ENCODE results near the gene CLDN7.

The CLDN7 gene

DNA sequence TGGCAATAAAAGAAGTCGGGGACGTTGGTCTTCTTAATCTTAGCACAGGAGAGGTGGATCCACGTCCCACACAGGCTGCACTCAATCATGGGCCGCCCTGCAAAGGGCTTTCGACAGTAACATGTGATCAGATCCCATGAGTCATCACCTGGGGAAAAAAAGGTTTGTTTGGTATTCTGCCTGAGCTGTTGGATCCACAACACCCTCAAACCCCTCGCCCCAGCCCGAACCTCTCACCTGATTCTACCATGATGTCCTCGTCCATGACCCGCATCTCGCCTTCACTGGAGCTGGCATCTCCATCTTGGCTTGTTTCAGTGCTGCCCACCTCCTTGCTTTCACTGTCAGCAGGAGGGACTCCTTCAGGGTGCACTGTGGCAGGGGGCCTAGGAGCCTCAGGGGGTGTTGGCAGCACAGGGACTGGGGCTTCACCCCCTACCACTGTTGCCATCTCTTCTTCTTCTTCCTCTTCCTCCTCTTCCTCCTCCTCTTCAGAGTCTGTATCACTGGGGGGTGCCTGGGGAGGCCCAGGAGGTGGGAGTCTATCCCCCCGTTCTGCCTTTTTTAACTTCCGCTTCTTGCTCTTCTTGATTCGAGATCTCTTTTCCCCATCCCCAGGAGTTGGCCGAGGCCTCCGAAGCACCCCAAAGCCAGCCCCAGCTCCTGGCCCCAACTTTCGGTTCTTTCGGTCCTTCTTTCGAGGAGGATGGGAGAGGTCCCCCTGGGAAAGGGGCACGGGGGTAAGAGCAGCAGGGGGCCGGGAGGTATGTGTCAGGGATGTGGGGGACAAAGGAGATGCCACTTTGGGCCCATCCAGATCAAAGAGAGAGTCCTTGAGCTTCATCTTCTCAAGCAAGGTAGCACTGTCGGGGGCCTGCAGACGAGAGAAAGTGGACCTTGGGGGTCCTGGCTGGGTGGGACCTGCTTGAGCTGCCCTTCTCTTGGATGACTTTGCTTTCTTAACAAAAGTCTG is 26.3 kb downstream of the CLDN7 start:
- DNase-seq: no peak

DNA sequence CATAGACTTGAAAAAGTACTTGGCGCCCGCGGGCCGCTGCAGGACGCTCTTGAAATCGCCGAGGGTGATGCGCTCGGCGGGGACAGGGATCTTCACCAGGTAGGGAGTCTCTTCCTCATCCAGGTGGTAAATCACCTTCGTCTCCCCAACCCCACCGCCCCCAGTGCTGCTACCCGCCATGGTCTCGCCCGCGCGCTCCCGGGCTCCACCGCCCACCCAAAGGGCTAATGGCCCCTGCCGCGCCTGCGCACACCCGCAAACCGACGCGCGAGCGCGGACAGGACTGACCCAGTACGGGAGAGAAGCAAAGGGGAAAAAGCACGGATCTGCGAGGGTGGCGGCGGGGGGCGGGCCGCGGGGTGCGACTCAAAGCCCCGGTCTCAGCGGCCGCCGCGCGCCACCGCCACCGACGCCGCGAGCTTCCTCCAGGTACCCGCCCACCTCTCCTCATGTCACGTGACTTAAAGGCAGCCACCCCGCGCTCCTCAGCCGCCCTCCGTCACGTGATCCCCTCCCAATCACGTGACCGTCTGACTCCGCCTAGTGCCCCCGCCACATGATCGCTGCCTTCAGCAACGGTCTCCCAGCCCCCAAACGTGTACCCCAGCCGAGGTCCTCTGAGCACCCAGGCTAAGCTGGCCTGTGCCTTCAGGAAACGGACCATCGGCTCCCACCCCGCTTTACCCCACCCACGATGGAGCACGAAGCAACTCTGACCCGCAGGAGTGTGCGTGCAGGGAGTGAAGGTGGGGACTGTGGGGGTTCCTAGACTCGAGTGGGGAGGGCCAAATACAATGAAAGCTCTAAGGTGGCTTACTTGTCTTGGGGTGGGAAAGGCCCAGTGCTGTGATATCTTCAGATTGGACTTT is 28.0 kb downstream of the CLDN7 start, which contains the start of gene DVL2:
TSS of gene DVL2 (minus strand) at position 435 of the 869 bp plus-strand sequence. CDS start at position 180, 255 bp downstream.
- peak; percentile 95 for DNase-seq

DNA sequence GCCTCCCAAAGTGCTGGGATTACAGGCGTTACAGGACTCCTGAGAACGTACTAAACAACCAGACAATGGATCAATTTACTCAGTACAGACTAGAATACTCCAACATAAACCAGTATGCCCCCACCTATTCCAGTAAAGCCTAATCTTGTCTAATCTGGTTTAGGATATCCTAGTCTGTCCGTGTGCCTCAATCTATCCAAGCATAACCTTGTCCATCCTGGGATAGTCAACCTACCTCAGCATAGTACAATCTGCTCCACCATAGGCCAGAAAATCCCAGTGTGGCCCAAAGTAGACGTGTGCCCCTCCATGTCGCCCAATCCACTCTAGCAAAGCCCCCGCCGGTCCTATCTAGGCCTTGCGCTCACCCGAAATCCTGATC is 28.6 kb downstream of the CLDN7 start:
- no peak for DNase-seq

DNA sequence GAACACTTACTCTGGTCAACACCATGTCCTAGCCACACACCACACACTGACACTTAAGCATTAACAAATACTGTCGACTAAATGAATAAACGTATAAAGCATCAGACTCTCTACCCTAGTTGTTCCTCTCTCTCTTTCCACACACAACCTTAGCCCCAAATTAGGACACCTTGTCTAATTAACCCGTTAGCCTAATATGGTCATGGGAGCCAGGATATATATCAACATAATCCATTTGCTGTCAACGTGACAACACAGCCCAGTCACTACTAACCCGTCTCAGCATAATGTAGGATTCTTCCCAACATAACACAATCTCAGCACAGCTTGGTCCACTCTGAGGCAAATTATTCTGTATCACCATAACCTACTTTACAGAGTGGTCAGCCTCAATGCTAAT is 30.2 kb downstream of the CLDN7 start:
- DNase-seq: no peak

DNA sequence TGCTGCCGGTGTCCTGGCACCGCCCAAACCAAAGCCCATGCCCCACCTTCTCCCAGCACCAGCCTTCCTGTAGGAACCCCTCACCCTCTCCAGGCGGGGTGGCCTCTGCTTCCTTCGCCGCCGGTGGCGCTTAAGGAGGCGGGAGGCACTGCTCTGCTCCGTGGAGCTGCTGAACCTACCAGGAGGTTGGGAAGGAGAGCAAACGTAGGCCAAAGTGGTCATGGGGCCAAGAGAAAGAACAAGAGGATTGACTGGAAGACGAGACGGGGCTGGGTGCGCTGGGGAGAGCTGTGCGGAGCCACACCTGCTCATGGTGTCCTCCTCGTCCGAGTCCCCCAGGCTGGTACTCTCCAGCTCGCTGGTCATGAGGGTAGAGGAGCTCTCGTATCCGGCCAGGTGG is 32.8 kb downstream of the CLDN7 start:
- DNase-seq: no peak

DNA sequence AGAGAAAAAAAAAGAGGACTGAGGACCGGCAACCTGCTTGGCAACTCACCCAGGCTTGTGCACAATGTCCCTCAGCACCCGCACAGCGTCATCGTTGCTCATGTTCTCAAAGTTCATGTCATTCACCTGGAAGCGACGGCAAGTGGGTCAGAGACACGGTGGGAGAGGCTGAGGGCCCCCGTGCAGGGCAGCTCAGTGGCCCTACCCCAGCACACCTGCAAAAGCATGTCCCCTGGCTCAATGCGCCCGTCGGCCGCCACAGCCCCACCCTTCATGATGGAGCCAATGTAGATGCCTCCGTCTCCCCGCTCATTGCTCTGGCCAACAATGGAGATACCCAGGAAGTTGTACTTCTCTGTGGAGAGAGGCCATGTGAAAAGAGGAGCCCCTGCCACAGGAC is 33.4 kb downstream of the CLDN7 start:
- no peak for DNase-seq

DNA sequence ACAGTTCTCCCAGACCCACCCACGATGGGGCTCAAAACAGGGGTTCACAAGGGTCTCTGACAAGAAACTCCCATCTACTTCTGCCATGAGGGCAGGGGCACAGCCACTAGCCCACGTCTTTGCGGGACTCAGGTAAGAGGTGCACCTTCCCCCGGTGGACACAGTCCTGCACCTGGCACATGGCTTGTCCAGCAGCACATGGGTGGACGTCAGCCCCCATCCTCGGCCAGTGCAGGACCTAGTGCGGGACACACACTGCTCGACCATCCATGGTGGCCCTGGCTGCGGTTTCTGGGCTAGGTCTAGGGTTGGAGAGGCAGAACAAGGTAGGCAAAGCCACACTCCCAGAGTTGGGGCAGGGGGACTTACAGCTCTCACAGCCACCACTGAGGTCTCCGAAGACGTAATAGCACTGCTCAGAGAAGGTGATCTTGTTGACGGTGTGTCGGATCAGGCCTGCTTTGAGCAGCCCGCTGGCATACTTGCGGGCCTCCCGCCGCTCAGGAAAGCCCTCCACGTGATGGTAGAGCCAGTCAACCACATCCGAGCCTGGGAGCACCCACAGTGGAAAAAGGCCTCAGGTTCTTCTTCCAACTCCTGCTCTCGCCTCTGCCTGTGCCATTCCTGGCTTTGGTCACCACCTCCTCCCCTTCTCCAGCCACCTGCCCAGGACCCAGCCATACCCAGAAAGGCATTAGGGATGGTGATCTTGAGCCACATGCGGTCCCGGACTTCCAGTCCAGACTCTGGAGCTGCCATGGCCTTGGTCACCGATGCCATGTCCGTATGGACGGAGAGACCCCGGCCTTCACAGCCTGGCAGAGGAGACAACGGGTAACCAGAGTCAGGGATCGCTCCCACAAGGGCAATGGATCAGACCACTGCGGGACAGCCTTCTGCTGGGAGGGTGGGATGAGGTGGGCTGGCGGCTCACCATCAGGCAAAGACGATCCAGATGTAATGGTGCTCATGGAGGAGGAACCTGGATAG is 35.3 kb downstream of the CLDN7 start:
- no peak for DNase-seq

DNA sequence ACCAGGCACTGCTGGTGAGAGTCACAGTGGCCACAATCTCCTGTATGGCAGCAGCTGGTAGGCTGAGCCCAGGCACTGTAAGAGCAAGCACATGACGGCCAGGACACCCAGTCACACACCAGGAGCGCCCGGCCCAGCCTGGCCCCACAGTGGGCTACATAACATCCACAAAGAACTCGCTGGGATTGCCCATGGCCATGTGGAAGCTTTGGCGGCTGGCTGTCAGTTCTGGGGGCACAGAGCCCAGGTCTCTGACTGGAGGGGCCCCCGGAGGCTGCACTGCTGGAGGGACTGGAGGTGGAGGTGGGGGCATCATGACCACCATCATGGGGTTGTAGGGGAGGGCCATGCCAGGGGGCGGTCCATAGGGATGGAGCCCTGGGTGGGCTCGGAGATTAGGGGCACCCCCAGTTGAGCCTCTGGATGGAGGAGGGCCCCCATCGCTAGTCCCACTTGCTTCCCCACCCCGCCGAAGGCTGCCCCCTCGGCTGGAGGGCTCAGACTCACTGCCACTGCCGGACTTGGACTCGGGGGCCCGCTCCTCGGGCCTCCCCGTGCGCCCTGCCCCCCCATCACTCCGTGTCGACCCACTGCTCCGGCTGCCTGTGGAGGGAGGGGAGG is 36.5 kb downstream of the CLDN7 start:
- no peak for DNase-seq

DNA sequence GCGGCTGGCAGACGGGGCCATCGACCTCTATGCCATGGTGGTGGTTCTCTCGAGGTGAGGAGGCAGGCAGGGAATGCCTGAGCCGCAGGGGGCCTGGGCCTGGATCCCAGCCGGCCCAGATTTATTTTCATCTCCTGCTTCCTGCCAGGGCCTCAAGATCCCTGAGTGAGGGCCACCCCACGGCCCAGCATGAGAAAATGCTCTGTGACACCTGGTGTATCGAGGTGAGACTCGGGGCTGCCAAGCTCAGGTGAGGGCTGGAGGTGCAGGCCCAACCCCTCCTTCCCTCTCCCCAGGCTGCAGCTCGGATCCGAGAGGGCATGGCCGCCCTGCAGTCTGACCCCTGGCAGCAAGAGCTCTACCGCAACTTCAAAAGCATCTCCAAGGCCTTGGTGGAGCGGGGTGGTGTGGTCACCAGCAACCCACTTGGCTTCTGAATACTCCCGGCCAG is 37.6 kb downstream of the CLDN7 start:
- DNase-seq: no peak

DNA sequence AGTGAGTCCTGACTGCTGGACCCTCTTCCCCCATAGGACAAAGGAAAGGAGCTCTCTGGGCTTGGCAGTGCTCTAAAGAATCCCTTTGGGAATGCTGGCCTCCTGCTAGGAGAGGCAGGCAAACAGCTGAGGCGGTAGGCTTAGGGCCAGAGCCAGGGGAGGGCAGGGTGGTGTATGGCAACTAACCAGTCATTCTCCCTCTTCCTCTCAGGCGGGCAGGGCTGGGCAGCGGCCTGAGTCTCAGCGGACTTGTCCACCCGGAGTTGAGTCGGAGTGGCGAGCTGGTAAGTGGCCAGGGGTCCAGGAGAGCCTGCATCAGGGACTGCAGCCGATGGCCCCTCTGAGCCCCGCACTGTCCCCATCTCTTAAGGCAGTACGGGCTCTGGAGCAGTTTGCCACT is 38.2 kb downstream of the CLDN7 start:
- no peak for DNase-seq

DNA sequence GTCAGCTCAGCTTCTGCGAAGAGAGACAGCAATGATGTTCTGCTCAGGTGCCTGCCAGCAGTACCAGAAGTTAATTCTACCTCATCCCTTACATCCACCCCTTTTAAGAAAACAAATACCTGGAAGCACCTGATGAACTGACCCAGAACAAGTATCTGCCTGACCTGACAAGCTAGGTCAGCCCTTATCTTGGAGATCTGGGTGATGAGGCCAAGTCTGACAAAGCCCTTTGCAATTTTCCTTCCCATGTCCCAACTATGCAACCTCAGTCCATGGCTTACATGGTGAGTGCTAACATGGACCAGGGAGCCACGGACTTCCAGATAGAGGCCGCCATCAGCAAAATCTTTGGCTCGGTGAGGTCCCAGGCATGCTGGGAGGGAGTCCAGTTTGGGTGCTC is 38.9 kb downstream of the CLDN7 start:
- DNase-seq: no peak

DNA sequence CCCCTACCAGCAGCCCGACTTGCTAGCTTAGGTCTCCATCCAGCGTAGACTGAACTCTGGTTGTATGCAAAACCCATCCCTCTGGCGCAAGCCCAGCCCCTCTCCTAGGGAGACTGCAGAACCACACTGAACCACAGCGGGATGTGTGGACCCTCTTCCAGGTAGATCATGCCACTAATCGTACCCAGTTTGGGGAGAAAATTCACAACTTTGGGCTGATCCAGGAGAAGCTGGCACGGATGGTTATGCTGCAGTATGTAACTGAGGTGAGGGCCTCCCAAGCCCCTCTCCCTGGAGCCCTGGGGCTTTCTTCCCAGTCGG is 39.3 kb downstream of the CLDN7 start:
- no peak for DNase-seq

DNA sequence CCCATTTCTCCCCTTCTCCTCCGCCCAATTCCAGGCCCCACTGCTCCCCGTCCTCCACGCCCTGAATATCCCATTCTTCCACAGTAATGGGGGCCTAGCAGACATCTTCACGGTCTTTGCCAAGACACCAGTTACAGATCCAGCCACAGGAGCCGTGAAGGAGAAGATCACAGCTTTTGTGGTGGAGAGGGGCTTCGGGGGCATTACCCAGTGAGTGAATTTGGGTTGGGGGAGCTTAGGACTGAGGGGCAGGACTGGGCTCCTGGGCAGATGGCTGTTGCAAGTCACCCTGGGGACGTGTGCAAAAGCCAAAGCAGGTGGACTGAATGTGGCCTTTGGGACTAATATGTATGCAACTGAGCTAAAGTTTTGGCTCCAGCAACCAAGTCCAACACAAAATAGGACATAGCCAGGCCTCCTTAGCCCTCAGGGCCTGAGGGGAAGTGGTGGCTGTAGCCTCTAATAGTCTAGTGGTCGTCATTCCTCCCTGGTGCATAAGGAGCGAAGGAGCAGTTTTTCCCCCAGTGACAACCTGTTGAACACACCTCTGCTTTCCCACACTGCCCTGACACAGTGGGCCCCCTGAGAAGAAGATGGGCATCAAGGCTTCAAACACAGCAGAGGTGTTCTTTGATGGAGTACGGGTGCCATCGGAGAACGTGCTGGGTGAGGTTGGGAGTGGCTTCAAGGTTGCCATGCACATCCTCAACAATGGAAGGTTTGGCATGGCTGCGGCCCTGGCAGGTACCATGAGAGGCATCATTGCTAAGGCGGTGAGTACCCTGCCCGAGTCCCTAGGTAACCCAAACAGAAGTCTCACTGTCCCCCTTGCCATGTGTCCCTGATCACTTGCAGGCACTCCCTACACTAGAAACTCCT is 39.9 kb downstream of the CLDN7 start:
- no peak for DNase-seq

DNA sequence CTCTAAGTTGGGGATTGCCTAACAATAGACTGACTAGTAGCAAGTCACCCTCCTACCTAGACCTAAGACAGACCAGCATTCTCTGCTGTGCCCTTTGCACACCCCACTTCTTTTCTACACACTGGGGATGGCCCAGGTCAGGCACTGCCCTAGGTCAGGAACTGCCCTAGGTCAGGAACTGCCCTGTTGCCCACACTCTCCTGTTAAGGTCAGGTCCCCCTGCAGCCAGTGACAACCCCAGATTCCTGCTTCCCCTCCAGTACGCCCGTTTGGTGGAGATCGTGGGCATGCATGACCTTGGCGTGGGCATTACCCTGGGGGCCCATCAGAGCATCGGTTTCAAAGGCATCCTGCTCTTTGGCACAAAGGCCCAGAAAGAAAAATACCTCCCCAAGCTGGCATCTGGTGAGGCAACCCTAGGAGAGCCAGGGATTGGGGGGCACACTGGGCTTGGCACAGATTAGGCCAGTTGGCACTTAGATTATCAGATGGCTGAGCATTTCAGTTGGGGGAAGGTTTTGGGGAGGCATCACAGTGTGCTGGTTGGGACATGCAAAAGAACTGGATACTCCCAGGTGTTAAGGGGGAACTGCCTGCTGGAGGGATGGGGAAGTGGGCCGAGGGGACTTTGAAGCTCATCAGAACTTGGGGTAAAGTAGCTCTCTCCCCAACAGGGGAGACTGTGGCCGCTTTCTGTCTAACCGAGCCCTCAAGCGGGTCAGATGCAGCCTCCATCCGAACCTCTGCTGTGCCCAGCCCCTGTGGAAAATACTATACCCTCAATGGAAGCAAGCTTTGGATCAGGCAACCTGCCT is 40.8 kb downstream of the CLDN7 start:
- DNase-seq: no peak

DNA sequence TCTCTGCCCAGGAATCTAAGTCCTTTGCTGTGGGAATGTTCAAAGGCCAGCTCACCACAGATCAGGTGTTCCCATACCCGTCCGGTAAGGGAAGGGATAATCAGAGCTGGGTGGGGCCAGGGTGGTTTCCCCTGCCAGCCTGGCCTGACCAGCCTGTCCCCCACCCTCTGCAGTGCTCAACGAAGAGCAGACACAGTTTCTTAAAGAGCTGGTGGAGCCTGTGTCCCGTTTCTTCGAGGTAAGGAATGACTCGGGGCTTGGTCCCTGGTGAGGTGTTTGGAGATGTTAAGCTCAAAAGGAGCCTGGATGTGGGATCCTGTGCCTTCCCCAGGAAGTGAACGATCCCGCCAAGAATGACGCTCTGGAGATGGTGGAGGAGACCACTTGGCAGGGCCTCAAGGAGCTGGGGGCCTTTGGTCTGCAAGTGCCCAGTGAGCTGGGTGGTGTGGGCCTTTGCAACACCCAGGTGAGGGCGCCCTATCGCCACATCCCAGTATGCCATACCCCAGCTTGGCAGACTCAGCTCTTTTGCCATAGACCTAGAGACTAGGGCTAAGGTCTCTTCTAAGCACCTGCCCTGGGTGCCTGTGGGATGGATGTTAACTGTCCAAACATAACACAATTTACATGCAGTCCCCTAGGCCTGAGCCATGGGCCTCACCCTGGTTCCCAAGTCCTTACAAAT is 41.5 kb downstream of the CLDN7 start:
- peak; percentile 57 for DNase-seq

DNA sequence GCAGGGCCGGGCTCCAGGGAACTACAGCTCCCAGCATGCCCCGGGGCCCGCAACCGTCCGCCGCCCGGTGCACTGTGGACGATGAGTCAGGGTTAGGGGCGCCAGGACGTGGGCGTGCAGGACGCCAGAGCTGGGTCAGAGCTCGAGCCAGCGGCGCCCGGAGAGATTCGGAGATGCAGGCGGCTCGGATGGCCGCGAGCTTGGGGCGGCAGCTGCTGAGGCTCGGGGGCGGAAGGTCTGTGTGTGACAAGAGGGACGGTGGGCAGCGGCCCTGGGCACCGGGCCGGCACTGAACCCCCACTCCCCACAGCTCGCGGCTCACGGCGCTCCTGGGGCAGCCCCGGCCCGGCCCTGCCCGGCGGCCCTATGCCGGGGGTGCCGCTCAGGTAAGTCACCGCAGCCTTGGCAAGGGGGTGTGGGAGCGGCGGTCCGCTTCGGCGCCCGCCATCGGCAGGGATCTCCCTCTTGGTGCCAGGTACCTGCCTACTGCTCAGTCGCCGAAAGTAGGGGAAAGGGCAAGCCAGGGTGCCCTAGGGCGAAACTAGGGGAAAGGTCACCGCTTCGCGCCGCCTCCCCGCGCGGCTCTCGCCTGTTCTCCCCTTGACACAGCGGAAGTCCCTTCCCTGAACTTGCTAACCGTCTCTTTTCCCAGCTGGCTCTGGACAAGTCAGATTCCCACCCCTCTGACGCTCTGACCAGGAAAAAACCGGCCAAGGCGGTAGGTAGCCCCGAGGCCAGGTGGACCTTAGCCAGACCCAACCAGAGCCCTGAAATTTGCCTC is 42.3 kb downstream of the CLDN7 start, which contains the start of the genes ACADVL and DLG4:
TSS of gene ACADVL (plus strand) at position 127 of the 781 bp plus-strand sequence. CDS start at position 174, 47 bp downstream.
TSS of gene DLG4 (minus strand) at position 25 of the 781 bp plus-strand sequence.
- DNase-seq: peak; percentile 86

DNA sequence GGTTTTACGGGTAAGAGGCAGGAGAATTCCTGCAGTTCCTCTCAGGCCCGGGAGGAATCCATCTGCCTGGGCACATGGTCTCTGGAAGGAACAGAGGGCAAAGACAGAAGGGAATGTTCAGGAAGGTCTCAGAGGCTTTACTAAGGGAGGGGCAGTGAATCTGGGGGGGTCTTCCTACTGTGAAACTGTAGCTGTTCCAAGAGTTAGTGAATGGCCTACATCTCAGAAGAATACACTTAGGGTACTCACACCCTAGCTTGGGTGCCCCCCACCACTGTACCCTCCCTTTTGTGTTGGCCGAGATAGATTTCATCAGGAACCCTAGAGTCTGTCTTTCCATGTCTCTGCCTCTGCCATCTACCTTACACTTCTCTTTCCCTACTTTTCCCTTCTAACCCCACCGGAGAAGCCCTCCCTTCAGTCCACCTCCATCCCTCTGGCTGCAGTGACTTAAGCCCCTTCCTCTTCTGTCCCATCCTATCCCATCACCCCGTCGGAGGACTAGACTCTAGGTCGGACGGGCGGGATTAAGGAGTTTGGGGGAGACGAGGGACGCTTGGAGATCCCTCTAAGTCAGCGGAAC is 43.0 kb downstream of the CLDN7 start:
- no peak for DNase-seq

DNA sequence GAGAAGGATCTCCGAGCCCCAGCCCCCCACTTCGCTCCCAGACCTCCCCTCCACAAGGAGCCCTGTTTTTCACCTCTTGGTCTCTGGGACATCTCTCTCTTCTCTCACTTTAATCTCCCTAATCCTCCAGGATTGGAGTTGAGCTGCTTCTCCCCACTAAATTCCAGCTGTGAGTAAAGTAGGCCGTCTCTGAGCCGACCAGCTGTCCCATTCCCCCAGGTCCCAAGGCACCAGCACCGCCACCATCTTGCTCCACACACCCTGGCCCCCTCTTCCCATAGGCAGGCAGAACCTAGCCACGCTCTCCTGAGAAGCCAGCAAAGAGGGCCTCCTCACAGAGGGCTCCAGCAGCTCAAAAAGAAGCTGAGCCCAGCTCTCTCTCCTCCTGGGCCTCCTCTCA is 43.5 kb downstream of the CLDN7 start:
- DNase-seq: no peak

All from fibroblast of skin of right quadriceps (primary cell).